Stimulated activated CD4-positive, alpha-beta T cell treated with anti-CD3 and anti-CD28 coated beads, Interleukin-1b, Interleukin-23, amount 100 ng/mL, for 1 hour (primary cell): Measurements from ENCODE around the gene SLC22A23.

Experiments
- DNase-seq, 2 donors: peaks; one replicate each; pipeline ENCODE4 v3.0.0-alpha.2; 2020; ENCODE audit warnings: low read depth in 2 of 2

SLC22A23 gene

GRCh38 chr6:3405679-3406078 is 51.2 kb downstream of the SLC22A23 start:
- DNase-seq: no peak

GRCh38 chr6:3405182-3405518 is 51.7 kb downstream of the SLC22A23 start:
- DNase-seq: no peak

GRCh38 chr6:3403238-3404173 is 53.3 kb downstream of the SLC22A23 start:
- DNase-seq: no peak

- DNase-seq: no peak
Measured at GRCh38 chr6:3402310-3403237, 54.3 kb downstream of the SLC22A23 start.

GRCh38 chr6:3400162-3400561 is 56.7 kb downstream of the SLC22A23 start:
- no peak for DNase-seq

- DNase-seq: no peak
Measured at GRCh38 chr6:3398755-3399696, 57.8 kb downstream of the SLC22A23 start.

GRCh38 chr6:3398165-3398562 is 58.7 kb downstream of the SLC22A23 start:
- DNase-seq: no peak

GRCh38 chr6:3397229-3398164 is 59.4 kb downstream of the SLC22A23 start:
- no peak for DNase-seq

GRCh38 chr6:3396503-3397180 is 60.2 kb downstream of the SLC22A23 start:
- no peak for DNase-seq

GRCh38 chr6:3394671-3395070 is 62.2 kb downstream of the SLC22A23 start:
- DNase-seq: no peak

- no peak for DNase-seq
Measured at GRCh38 chr6:3393836-3394202, 63.0 kb downstream of the SLC22A23 start.

- no peak for DNase-seq
Measured at GRCh38 chr6:3392930-3393835, 63.7 kb downstream of the SLC22A23 start.

GRCh38 chr6:3391902-3392458 is 64.9 kb downstream of the SLC22A23 start:
- DNase-seq: no peak

- no peak for DNase-seq
Measured at GRCh38 chr6:3390698-3391097, 66.2 kb downstream of the SLC22A23 start.

GRCh38 chr6:3389390-3390167 is 67.3 kb downstream of the SLC22A23 start:
- no peak for DNase-seq

- no peak for DNase-seq
Measured at GRCh38 chr6:3388786-3389185, 68.1 kb downstream of the SLC22A23 start.

GRCh38 chr6:3386374-3386857 is 70.4 kb downstream of the SLC22A23 start:
- no peak for DNase-seq
